Kidney (tissue), 14 donors: Measurements from ENCODE around the gene REXO4. TPM values are rescaled to one million over a fixed set of nuclear protein-coding genes. Genes with fewer than 3 reads are reported as not detected.

Experiments used
- DNase-seq, 5 donors: peaks; one replicate each; pipeline ENCODE4 v3.0.0-alpha.2; 2013 to 2020
- FAIRE-seq: peaks from 2 replicates; lab custom pipeline; 2012; peaks lifted over from hg19 to GRCh38; lab: Jason Lieb, UNC
- H3K27ac ChIP-seq, 2 donors: one replicate each; pipeline ENCODE4 v1.7.0; 2013; ENCODE audit warnings: low read depth in 2 of 2, low read length in 2 of 2, inconsistent platforms in 1 of 2
- H3K27me3 ChIP-seq: one replicate; pipeline ENCODE4 v1.7.1; 2013; ENCODE audit warnings: low read length, inconsistent platforms; ENCODE audit not compliant: control insufficient read depth, insufficient read depth
- H3K36me3 ChIP-seq, 3 donors: one replicate each; pipeline versions ENCODE4 v1.7.0 to v1.7.1; 2013; ENCODE audit warnings: low read length in 3 of 3, control low read depth in 1 of 3, inconsistent platforms in 1 of 3; ENCODE audit not compliant: insufficient read depth in 3 of 3, control insufficient read depth in 2 of 3
- H3K4me1 ChIP-seq, 3 donors: one replicate each; pipeline versions ENCODE4 v1.7.0 to v1.7.1; 2013; ENCODE audit warnings: low read length in 3 of 3, inconsistent platforms in 1 of 3, low read depth in 1 of 3; ENCODE audit not compliant: control insufficient read depth in 2 of 3, insufficient read depth in 2 of 3
- H3K4me3 ChIP-seq, 3 donors: one replicate each; pipeline versions ENCODE4 v1.7.0 to v1.8.1; 2013; ENCODE audit warnings: low read length in 3 of 3, control low read depth in 1 of 3, inconsistent platforms in 1 of 3
- H3K9ac ChIP-seq, 3 donors: one replicate each; pipeline versions ENCODE4 v1.7.0 to v1.7.1; 2013; ENCODE audit warnings: low read length in 3 of 3, control low read depth in 1 of 3, inconsistent platforms in 1 of 3
- H3K9me3 ChIP-seq, 3 donors: one replicate each; pipeline versions ENCODE4 v1.7.0 to v1.7.1; 2013; ENCODE audit warnings: low read length in 3 of 3, control low read depth in 1 of 3, inconsistent platforms in 1 of 3; ENCODE audit not compliant: control insufficient read depth in 2 of 3, insufficient read depth in 1 of 3
- CTCF ChIP-seq: IDR thresholded peaks from 3 replicates; pipeline ENCODE4 v1.5.1; 2012; ENCODE audit warnings: mild to moderate bottlenecking, moderate library complexity, borderline replicate concordance; ENCODE audit not compliant: insufficient read depth; ENCODE audit errors: extremely low read depth
- intact Hi-C: fragments of 100-400 bp; cut with DNase I; formaldehyde crosslinking; loops from one replicate; pipeline ENCODE4 v1.11.1; 2022
- polyA plus RNA-seq: library from polyadenylated mRNA; stranded (reverse); fragments of 350-450 nt; fragmentation: Illumina TruSeq; extraction: RNeasy Lipid Tissue Mini Kit (QIAGEN cat#74804); gene quantifications from one replicate; pipeline ENCODE4 v1.2.3, GENCODE V29; 2014; ENCODE audit warnings: low read depth, low replicate concordance; ENCODE audit not compliant: insufficient read depth
- total RNA-seq: library from RNA; stranded (reverse); fragmentation: NEBNext Ultra II Directional; extraction: Animal tissue kit (Norgen Biotek cat#: 25700); gene quantifications from one replicate; pipeline ENCODE4 v1.2.1, GENCODE V29; 2021
- donor health status: control.
- donor health status: control.
- donor health status: control.
- donor health status: control.
- donor health status: control.
- donor health status: DM: yes; HTN: yes; CAD: no.
- donor health status: Normal renal cell carcinoma (clear cell type).

The REXO4 gene
- total and polyA plus RNA-seq, 2 donors from 2014 or later = 17.5 to 18.6 TPM

- Histone ChIP-seq H3K4me3 (peak overlapping the region in 2 of 3 donors; percentile 49 to 90), H3K36me3 (peaks cover 3 to 30% (median 5%) of the 10 kb centered on the region in 3 donors), H3K9ac (no peak overlapping the region), H3K4me1 (peaks cover 0 to 30% (median 4%) of the 10 kb centered on the region in 3 donors), H3K9me3 (no peaks in the 10 kb centered on the region), H3K27me3 (no peaks in the 10 kb centered on the region), H3K27ac (no peak overlapping the region)
- FAIRE-seq = no peak
- DNase-seq = no peak
- TF ChIP-seq CTCF = no peak
- intact Hi-C loops = no loop called here
Measured at GRCh38 chr9:133357656-133358055, 60.2 kb downstream of the REXO4 start.

- Histone ChIP-seq H3K27me3 (no peaks in the 10 kb centered on the region), H3K27ac (peak within 1 kb of the TSS; percentile 60 to 74), H3K4me1 (peaks cover 0 to 25% (median 4%) of the 10 kb centered on the region in 3 donors), H3K4me3 (peak within 1 kb of the TSS; percentile 84 to 90 (median 88)), H3K9me3 (no peaks in the 10 kb centered on the region), H3K36me3 (peaks cover 5 to 30% (median 10%) of the 10 kb centered on the region in 3 donors), H3K9ac (peak within 1 kb of the TSS; percentile 63 to 83 (median 64))
- FAIRE-seq (no peak), DNase-seq (peak; percentile 89 to 96 (median 92))
- no peak for TF ChIP-seq CTCF
- intact Hi-C loops = no loop called here
Measured at GRCh38 chr9:133356391-133357091, 61.3 kb downstream of the REXO4 start, which contains the start of the genes SURF1 and SURF2. TSS of gene SURF1 (minus strand) at chr9:133356487. CDS start at chr9:133356453, 34 bp downstream. TSS of gene SURF2 (plus strand) at chr9:133356550. CDS start at chr9:133356593, 43 bp downstream.

Other genes with a start within 250 kb of the REXO4 start
- gene OBP2B, start 208.8 kb downstream of the REXO4 start, total RNA-seq = not detected
- gene OBP2B, start 208.8 kb downstream of the REXO4 start, polyA plus RNA-seq = not detected
- gene ABO, start 142.8 kb downstream of the REXO4 start, total RNA-seq = 29.0 TPM
- gene ABO, start 142.8 kb downstream of the REXO4 start, polyA plus RNA-seq = 25.0 TPM
- gene SURF6, start 81.8 kb downstream of the REXO4 start, total RNA-seq = 17.3 TPM
- gene SURF6, start 81.8 kb downstream of the REXO4 start, polyA plus RNA-seq = 16.8 TPM
- gene MED22, start 69.9 kb downstream of the REXO4 start, total RNA-seq = 32.7 TPM
- gene MED22, start 69.9 kb downstream of the REXO4 start, polyA plus RNA-seq = 24.6 TPM
- 1,502 TPM for gene RPL7A, start 69.8 kb downstream of the REXO4 start, total RNA-seq
- gene RPL7A, start 69.8 kb downstream of the REXO4 start, polyA plus RNA-seq = 2,097 TPM
- gene SURF1, start 61.5 kb downstream of the REXO4 start, total RNA-seq = 45.0 TPM
- 165 TPM for gene SURF1, start 61.5 kb downstream of the REXO4 start, polyA plus RNA-seq
- 23.5 TPM for gene SURF2, start 61.5 kb downstream of the REXO4 start, total RNA-seq
- 61.2 TPM for gene SURF2, start 61.5 kb downstream of the REXO4 start, polyA plus RNA-seq
- 138 TPM for gene SURF4, start 42.0 kb downstream of the REXO4 start, total RNA-seq
- 121 TPM for gene SURF4, start 42.0 kb downstream of the REXO4 start, polyA plus RNA-seq
- 1.9 TPM for gene STKLD1, start 41.6 kb downstream of the REXO4 start, total RNA-seq
- gene STKLD1, start 41.6 kb downstream of the REXO4 start, polyA plus RNA-seq = 4.0 TPM
- gene ADAMTS13, start 4.4 kb upstream of the REXO4 start, total RNA-seq = 3.1 TPM
- 3.6 TPM for gene ADAMTS13, start 4.4 kb upstream of the REXO4 start, polyA plus RNA-seq
- 37.3 TPM for gene CACFD1, start 42.0 kb upstream of the REXO4 start, total RNA-seq
- gene CACFD1, start 42.0 kb upstream of the REXO4 start, polyA plus RNA-seq = 37.8 TPM
- gene SLC2A6, start 61.1 kb upstream of the REXO4 start, total RNA-seq = 5.8 TPM
- gene SLC2A6, start 61.1 kb upstream of the REXO4 start, polyA plus RNA-seq = 2.5 TPM
- gene MYMK, start 106.9 kb upstream of the REXO4 start, total RNA-seq = not detected
- gene MYMK, start 106.9 kb upstream of the REXO4 start, polyA plus RNA-seq = not detected
- 32.1 TPM for gene ADAMTSL2, start 116.7 kb upstream of the REXO4 start, total RNA-seq
- 20.0 TPM for gene ADAMTSL2, start 116.7 kb upstream of the REXO4 start, polyA plus RNA-seq
- gene FAM163B, start 191.4 kb upstream of the REXO4 start, total RNA-seq = 0.54 TPM
- gene FAM163B, start 191.4 kb upstream of the REXO4 start, polyA plus RNA-seq = not detected
- not detected for gene DBH, start 218.4 kb upstream of the REXO4 start, total RNA-seq
- gene DBH, start 218.4 kb upstream of the REXO4 start, polyA plus RNA-seq = 0.39 TPM